Left lung (tissue), 10 donors: Measurements from ENCODE around the gene TRAF4. TPM values are rescaled to one million over a fixed set of nuclear protein-coding genes. Genes with fewer than 3 reads are reported as not detected.

Source experiments
- ATAC-seq: fragments of 200-7000 bp; cut with Tn5 transposase; one replicate; pipeline ENCODE4 v1.9.1; 2020; ENCODE audit warnings: moderate library complexity
- DNase-seq, 4 donors: peaks; one replicate each; pipeline ENCODE4 v3.0.0-alpha.2; 2013 to 2020
- H3K27ac ChIP-seq, 2 donors: fragments of 200-600 bp; sonication (generic) in 1 of 2; one replicate each; pipeline versions ENCODE4 v1.5.0 to v1.8.0; 2020 to 2021
- H3K27me3 ChIP-seq, 2 donors: fragments of 200-600 bp; sonication (generic) in 1 of 2; one replicate each; pipeline versions ENCODE4 v1.5.0 to v1.8.0; 2020 to 2021
- H3K36me3 ChIP-seq, 2 donors: fragments of 200-600 bp; sonication (generic) in 1 of 2; one replicate each; pipeline versions ENCODE4 v1.5.0 to v1.8.0; 2020 to 2021
- H3K4me1 ChIP-seq, 2 donors: fragments of 200-600 bp; one replicate each; pipeline ENCODE4 v1.8.0; 2021
- H3K4me3 ChIP-seq, 2 donors: fragments of 200-600 bp; sonication (generic) in 1 of 2; one replicate each; pipeline versions ENCODE4 v1.5.0 to v1.8.0; 2020 to 2021; ENCODE audit warnings: mild to moderate bottlenecking in 1 of 2
- H3K9me3 ChIP-seq, 2 donors: fragments of 200-600 bp; sonication (generic) in 1 of 2; one replicate each; pipeline versions ENCODE4 v1.5.0 to v1.8.0; 2020 to 2021
- intact Hi-C, 2 donors: fragments of 100-400 bp; cut with DNase I; formaldehyde crosslinking; loops; one replicate each; pipeline versions ENCODE4 v1.11.2 to v1.14.2; 2022
- polyA plus RNA-seq, 6 donors: library from polyadenylated mRNA; unstranded; fragments of 120-200 nt; gene quantifications; one replicate each; pipeline ENCODE4 v1.2.1, GENCODE V29; 2013; ENCODE audit not compliant: insufficient read length in 6 of 6
- total RNA-seq, 2 donors: library from RNA; stranded (reverse); fragmentation: NEBNext Ultra II Directional; extraction: Animal tissue kit (Norgen Biotek cat#: 25700); gene quantifications; one replicate each; pipeline ENCODE4 v1.2.1, GENCODE V29; 2021
- TF ChIP-seq, protein P1 (sequence below), 2 donors: fragments of 200-600 bp; sonication (generic) in 1 of 2; IDR thresholded peaks; one replicate each; pipeline versions ENCODE4 v1.5.0 to v1.8.0; 2021; ENCODE audit warnings: antibody characterized with exemption in 2 of 2
- donor health status: DM: no; HTN: yes; CAD: no.
- donor health status: DM: no; HTN: no; CAD: no.

The TRAF4 gene
- total and polyA plus RNA-seq, 8 donors, result 66.1 to 136 (median 99.1) TPM

DNA sequence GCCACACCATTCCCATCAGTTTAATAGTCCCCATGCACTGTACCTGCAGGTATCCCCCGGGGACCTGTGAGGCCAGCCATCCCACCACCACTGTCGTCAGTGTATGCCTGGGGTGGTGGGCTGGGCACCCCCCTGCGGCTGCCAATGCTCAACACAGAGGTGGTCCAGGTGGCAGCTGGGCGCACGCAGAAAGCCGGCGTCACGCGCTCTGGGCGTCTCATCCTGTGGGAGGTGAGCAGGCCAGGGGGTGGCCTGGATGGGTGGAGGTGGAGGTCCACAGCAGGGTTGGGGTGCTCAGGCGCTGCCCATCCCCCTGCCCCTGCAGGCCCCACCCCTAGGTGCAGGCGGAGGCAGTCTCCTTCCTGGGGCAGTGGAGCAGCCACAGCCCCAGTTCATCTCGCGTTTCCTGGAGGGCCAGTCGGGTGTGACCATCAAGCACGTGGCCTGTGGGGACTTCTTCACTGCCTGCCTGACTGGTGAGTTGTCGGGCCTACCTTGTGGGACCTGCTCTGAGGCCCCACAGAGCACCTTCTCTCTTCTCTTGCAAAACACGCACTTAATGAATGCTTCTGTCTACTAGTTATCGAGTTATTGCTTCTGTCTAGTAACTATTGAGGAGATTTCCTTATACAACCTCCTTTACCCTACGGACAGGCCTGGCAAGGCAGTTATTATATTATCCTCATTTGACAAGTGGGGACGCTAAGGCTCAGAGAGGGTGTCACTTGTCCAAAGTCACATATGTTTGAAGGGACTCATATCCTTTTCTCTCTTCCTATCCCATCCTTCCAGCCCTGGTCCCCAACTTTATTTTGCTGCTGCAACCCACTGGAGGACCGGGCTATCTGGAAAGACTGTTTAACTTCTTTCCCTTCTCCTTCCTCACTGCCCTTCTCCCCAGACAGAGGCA lies 5.8 kb upstream of the TRAF4 start:
- H3K4me3 ChIP-seq, result no peak overlapping the region
- ATAC-seq (no peak), DNase-seq (no peak)
- H3K27me3 ChIP-seq, result no peaks in the 10 kb centered on the region
- peaks cover 0 to 16% of the 10 kb centered on the region in 2 donors for H3K4me1 ChIP-seq
- peaks cover 0 to 4% of the 10 kb centered on the region in 2 donors for H3K36me3 ChIP-seq
- intact Hi-C loops, result no loop called here
- TF ChIP-seq, protein P1, sequence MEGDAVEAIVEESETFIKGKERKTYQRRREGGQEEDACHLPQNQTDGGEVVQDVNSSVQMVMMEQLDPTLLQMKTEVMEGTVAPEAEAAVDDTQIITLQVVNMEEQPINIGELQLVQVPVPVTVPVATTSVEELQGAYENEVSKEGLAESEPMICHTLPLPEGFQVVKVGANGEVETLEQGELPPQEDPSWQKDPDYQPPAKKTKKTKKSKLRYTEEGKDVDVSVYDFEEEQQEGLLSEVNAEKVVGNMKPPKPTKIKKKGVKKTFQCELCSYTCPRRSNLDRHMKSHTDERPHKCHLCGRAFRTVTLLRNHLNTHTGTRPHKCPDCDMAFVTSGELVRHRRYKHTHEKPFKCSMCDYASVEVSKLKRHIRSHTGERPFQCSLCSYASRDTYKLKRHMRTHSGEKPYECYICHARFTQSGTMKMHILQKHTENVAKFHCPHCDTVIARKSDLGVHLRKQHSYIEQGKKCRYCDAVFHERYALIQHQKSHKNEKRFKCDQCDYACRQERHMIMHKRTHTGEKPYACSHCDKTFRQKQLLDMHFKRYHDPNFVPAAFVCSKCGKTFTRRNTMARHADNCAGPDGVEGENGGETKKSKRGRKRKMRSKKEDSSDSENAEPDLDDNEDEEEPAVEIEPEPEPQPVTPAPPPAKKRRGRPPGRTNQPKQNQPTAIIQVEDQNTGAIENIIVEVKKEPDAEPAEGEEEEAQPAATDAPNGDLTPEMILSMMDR (IDR thresholded peaks at IDR 0.05), result no peak
- no peak overlapping the region for H3K27ac ChIP-seq
- no peaks in the 10 kb centered on the region for H3K9me3 ChIP-seq

DNA sequence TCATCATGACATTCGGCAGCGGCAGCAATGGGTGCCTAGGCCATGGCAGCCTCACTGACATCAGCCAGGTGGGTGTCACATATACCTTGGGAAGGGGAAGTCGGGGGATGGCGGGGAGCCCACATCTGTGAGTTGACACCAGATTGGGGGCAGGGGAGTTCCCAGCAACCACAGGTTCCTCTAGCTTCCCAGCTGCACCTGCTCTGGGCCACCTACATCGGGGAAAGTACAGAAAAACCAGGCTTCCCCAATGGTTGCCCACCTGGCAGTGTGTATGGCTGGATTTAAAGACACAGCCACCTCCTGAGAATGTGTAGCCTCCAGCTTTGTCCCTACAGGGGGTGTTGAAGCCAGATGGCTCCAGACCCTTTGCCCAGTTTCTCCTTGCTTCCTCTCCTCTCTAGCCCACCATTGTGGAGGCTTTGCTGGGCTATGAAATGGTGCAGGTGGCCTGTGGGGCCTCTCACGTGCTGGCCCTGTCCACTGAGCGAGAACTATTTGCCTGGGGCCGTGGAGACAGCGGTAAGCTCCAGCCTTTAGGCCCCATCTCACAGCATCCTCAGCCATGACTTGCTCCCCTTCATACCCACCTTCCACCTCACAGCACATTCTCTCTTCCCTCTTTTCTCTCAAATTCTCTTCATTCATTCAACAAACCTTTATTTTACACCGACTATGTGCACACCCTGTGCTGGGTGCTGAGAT lies 5.0 kb upstream of the TRAF4 start:
- TF ChIP-seq, protein P1 (IDR thresholded peaks at IDR 0.05), result no peak
- no peak for DNase-seq
- Histone ChIP-seq H3K27ac (no peak overlapping the region), H3K4me3 (no peak overlapping the region), H3K27me3 (no peaks in the 10 kb centered on the region), H3K36me3 (peaks cover 0 to 4% of the 10 kb centered on the region in 2 donors), H3K4me1 (peaks cover 5 to 21% of the 10 kb centered on the region in 2 donors), H3K9me3 (no peaks in the 10 kb centered on the region)
- intact Hi-C loops, result no loop called here
- ATAC-seq, result no peak

DNA sequence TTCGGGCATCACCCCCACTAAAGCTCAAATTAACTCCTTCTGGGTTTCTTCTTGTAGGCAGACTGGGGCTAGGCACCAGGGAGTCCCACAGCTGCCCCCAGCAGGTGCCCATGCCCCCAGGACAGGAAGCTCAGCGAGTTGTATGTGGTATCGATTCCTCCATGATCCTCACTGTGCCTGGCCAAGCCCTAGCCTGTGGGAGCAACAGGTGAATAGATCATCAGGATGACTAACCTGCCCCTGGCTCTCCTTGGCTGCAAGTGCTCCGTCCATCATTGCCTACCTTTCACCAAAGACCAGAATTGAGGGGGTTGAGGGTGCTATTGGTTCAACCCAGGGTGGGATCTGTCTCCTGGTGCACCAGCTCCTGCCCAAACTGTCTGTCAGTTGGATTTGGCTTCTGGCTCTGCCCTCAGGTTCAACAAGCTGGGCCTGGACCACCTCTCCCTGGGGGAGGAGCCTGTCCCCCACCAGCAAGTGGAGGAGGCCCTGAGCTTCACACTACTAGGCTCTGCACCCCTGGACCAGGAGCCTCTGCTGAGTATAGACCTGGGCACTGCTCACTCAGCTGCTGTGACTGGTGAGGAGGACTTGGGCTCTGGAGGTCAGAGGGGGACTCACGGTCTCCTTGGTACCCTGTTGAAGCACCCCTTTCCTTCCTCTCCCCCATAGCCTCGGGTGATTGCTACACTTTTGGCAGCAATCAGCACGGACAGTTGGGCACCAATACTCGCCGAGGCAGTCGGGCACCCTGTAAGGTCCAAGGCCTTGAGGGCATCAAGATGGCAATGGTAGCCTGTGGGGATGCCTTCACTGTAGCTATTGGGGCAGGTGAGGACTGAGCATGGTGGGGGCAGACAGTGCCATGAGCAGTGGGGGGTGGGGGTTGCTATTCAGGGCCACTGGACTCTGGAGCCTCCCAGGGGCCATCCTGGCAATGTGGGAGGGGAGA lies 3.1 kb upstream of the TRAF4 start:
- TF ChIP-seq, protein P1 (IDR thresholded peaks at IDR 0.05), result no peak
- Histone ChIP-seq H3K27me3 (peaks cover 0 to 16% of the 10 kb centered on the region in 2 donors), H3K27ac (no peak overlapping the region), H3K9me3 (no peaks in the 10 kb centered on the region), H3K4me3 (no peak overlapping the region), H3K36me3 (peaks cover 0 to 4% of the 10 kb centered on the region in 2 donors), H3K4me1 (peaks cover 7 to 36% of the 10 kb centered on the region in 2 donors)
- ATAC-seq (no peak), DNase-seq (no peak)
- intact Hi-C loops, result no loop called here

DNA sequence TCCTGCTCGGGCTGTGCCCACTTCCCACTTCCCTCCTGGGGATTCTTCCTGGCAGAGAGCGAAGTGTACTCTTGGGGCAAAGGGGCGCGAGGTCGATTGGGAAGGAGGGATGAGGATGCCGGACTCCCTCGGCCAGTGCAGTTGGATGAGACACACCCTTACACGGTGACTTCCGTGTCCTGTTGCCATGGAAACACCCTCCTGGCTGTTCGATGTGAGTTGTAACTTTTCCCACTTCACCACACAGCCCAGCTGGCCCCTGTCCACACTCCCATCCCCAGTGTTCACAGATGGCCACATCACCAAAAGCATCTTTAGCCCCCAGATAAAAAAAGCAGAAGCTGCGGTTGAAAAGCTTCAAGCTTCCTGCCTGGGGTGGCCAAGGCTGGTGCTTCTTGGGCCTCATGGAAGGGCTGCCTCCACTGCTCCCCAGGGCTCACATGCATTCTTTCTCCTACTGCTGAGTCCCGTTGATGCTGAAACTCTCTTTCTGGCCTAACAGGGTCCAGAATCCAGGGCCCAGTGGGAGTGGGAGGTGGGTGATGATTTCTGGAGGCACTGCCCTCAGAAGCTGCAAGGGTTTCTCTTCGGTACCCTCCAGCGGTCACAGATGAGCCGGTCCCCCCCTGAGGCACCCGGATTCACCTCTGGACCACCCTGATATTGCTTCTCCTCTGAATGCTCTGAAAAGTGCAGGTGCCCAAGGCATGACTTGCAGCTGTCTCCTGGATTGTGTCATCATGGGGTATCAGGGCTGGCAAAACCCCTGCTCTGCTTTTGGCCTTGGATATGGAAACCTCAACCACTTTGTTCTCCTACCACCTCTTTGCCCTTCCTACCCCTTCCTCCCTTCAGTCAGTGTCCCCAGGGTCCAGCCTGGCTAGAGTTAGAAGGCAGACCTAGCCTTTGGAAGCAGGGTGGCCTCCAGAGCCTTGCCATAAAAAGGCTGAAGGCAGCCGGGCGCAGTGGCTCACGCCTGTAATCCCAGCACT lies 2.2 kb upstream of the TRAF4 start:
- TF ChIP-seq, protein P1 (IDR thresholded peaks at IDR 0.05), result no peak
- Histone ChIP-seq H3K4me3 (no peak overlapping the region), H3K9me3 (no peaks in the 10 kb centered on the region), H3K27me3 (peaks cover 0 to 22% of the 10 kb centered on the region in 2 donors), H3K36me3 (peaks cover 0 to 4% of the 10 kb centered on the region in 2 donors), H3K4me1 (peaks cover 17 to 46% of the 10 kb centered on the region in 2 donors), H3K27ac (peak overlapping the region in 1 of 2 donors; percentile 94)
- intact Hi-C loops, result no loop called here
- ATAC-seq, result no peak
- no peak for DNase-seq
